KMS-11 (cell line): ENCODE results near the gene MEOX2.

Source experiments
- H2AFZ ChIP-seq: fragments of 200-600 bp; sonication (generic); 2 replicates; pipeline ENCODE4 v1.6.1; 2016; ENCODE audit warnings: antibody characterized with exemption, mixed run types, low read depth
- H3K27ac ChIP-seq: fragments of 200-600 bp; sonication (generic); 2 replicates; pipeline ENCODE4 v1.6.1; 2016; ENCODE audit warnings: mild to moderate bottlenecking, mixed run types
- H3K27me3 ChIP-seq: fragments of 200-600 bp; sonication (generic); 2 replicates; pipeline ENCODE4 v1.6.1; 2017; ENCODE audit warnings: mild to moderate bottlenecking, low read depth, mixed run types, moderate library complexity; ENCODE audit not compliant: insufficient read depth
- H3K36me3 ChIP-seq: fragments of 200-600 bp; sonication (generic); 2 replicates; pipeline ENCODE4 v1.6.1; 2017; ENCODE audit warnings: mild to moderate bottlenecking, mixed run types; ENCODE audit not compliant: insufficient read depth
- H3K4me1 ChIP-seq: fragments of 200-600 bp; sonication (generic); 2 replicates; pipeline ENCODE4 v1.6.1; 2016; ENCODE audit warnings: mild to moderate bottlenecking, low read depth, mixed run types; ENCODE audit not compliant: poor library complexity, severe bottlenecking
- H3K4me2 ChIP-seq: fragments of 200-600 bp; sonication (generic); 2 replicates; pipeline ENCODE4 v1.7.0; 2016; ENCODE audit warnings: mild to moderate bottlenecking, mixed run types
- H3K4me3 ChIP-seq: fragments of 200-600 bp; sonication (generic); IDR thresholded peaks from 2 replicates; pipeline ENCODE4 v1.6.1; 2017; ENCODE audit warnings: low read depth, low read length, mixed read lengths; ENCODE audit not compliant: insufficient read depth
- H3K79me2 ChIP-seq: fragments of 200-600 bp; sonication (generic); 2 replicates; pipeline ENCODE4 v1.6.1; 2016; ENCODE audit warnings: low read depth, mixed run types; ENCODE audit not compliant: insufficient read depth
- H3K9ac ChIP-seq: fragments of 200-600 bp; sonication (generic); 2 replicates; pipeline ENCODE4 v1.6.1; 2016; ENCODE audit warnings: mild to moderate bottlenecking, mixed run types
- H4K20me1 ChIP-seq: fragments of 200-600 bp; sonication (generic); 2 replicates; pipeline ENCODE4 v1.6.1; 2016; ENCODE audit warnings: mild to moderate bottlenecking, mixed run types; ENCODE audit not compliant: insufficient read depth
- TF ChIP-seq, protein P1 (sequence below): fragments of 200-600 bp; sonication (generic); conservative IDR thresholded peaks from 2 replicates; pipeline ENCODE4 v1.6.1; 2017; ENCODE audit warnings: low read depth, mild to moderate bottlenecking, antibody characterized with exemption, low read length, moderate library complexity, mixed read lengths

Gene MEOX2

DNA sequence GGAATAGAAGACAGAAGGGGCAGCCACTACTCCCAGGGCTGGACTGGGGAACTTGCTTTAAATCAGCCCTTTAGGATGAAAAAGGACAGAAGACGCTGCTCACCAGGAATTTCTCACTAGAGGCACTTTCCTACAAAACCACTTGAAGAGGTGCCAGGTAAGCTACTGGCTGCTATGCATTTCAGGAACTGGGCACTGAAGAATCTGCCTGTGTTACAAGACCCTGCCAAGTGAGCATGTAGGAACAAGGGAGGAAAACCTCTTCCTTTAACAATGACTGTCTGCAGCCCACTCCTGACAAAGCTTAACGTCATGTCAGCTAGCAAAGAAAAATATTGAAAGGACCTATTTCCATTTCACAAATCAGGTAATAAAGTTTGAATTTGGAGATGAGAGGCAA, 118.8 kb downstream of the MEOX2 start:
- TF ChIP-seq, protein P1, sequence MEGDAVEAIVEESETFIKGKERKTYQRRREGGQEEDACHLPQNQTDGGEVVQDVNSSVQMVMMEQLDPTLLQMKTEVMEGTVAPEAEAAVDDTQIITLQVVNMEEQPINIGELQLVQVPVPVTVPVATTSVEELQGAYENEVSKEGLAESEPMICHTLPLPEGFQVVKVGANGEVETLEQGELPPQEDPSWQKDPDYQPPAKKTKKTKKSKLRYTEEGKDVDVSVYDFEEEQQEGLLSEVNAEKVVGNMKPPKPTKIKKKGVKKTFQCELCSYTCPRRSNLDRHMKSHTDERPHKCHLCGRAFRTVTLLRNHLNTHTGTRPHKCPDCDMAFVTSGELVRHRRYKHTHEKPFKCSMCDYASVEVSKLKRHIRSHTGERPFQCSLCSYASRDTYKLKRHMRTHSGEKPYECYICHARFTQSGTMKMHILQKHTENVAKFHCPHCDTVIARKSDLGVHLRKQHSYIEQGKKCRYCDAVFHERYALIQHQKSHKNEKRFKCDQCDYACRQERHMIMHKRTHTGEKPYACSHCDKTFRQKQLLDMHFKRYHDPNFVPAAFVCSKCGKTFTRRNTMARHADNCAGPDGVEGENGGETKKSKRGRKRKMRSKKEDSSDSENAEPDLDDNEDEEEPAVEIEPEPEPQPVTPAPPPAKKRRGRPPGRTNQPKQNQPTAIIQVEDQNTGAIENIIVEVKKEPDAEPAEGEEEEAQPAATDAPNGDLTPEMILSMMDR: no peak
- H3K4me1 ChIP-seq: no peaks in the 10 kb centered on the region
- H3K27me3 ChIP-seq: no peaks in the 10 kb centered on the region
- no peak overlapping the region for H3K9ac ChIP-seq
- no peak overlapping the region for H3K4me2 ChIP-seq
- H3K27ac ChIP-seq: no peak overlapping the region
- no peak overlapping the region for H2AFZ ChIP-seq
- H3K36me3 ChIP-seq: no peaks in the 10 kb centered on the region
- H4K20me1 ChIP-seq: no peaks in the 10 kb centered on the region
- no peaks in the 10 kb centered on the region for H3K79me2 ChIP-seq
- H3K4me3 ChIP-seq: no peak overlapping the region

DNA sequence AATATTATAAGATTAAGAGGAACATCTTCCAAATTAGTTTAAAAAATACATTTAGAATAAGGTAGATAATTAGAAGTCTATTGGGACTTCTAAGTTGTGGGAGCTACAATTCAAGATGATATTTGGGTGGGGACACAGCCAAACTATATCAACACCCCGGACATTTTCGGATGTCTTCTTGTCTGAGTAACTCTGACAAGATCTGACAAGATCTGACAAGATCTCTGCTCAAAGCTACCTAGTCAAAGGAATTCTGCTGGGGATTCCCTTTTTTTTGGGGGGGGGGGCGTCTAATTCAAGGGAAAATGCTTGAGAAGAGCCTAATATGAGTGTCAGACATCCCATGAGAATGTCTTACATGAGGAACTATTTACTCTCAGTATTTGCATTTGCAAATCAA, 119.4 kb downstream of the MEOX2 start:
- TF ChIP-seq, protein P1: no peak
- no peaks in the 10 kb centered on the region for H4K20me1 ChIP-seq
- no peak overlapping the region for H3K27ac ChIP-seq
- no peak overlapping the region for H3K4me3 ChIP-seq
- no peak overlapping the region for H3K4me2 ChIP-seq
- no peaks in the 10 kb centered on the region for H3K4me1 ChIP-seq
- no peaks in the 10 kb centered on the region for H3K27me3 ChIP-seq
- no peak overlapping the region for H2AFZ ChIP-seq
- H3K79me2 ChIP-seq: no peaks in the 10 kb centered on the region
- no peaks in the 10 kb centered on the region for H3K36me3 ChIP-seq
- H3K9ac ChIP-seq: no peak overlapping the region

DNA sequence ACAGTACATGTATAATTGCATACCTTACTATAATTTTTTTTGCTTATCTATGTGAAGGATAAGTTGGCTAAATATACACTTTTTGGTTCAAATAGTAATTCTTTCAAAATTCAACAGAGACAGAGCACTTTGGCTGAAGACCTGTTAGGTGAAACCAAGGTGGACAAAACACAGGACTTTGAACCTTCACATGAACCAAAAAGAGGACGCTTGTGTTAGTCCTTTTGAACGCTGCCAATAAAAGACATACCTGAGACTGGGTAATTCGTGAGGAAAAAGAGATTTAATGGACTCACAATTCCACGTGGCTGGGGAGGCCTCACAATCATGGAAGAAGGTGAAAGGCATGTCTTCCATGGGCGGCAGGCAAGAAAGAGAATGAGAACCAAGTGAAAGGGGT, 120.0 kb downstream of the MEOX2 start:
- Histone ChIP-seq H3K9ac (no peak overlapping the region), H4K20me1 (no peaks in the 10 kb centered on the region), H3K4me1 (no peaks in the 10 kb centered on the region), H3K4me3 (no peak overlapping the region), H3K27ac (no peak overlapping the region), H3K4me2 (no peak overlapping the region), H3K36me3 (no peaks in the 10 kb centered on the region), H3K27me3 (no peaks in the 10 kb centered on the region), H3K79me2 (no peaks in the 10 kb centered on the region), H2AFZ (no peak overlapping the region)
- TF ChIP-seq, protein P1: no peak

DNA sequence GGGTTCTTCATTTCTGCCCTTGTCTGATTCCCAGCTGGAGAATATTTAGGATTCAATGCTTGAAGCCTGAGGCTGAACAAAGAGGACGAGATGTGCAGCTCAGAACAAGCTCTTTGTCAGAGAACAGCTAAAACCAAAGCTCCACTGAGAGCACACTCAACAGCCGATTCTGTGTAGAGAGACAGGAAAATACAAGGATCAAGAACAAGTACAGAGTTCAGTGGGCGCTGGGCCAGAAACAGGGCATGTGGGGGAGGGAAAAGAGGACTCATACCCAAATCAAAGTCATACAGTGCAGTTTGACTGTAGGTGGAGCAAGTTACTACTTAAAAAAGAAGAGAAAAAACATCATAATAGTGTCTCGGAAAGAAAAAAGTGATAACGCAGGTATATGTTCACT, 124.6 kb downstream of the MEOX2 start, which contains the start of gene AGMO:
TSS of gene AGMO (minus strand) at position 181 of the 400 bp plus-strand sequence.
- TF ChIP-seq, protein P1: no peak
- H4K20me1 ChIP-seq: no peaks in the 10 kb centered on the region
- H3K4me2 ChIP-seq: no peak within 1 kb of the TSS
- H3K4me3 ChIP-seq: no peak within 1 kb of the TSS
- no peaks in the 10 kb centered on the region for H3K4me1 ChIP-seq
- no peaks in the 10 kb centered on the region for H3K27me3 ChIP-seq
- H2AFZ ChIP-seq: no peak within 1 kb of the TSS
- no peak within 1 kb of the TSS for H3K27ac ChIP-seq
- H3K9ac ChIP-seq: no peak within 1 kb of the TSS
- no peaks in the 10 kb centered on the region for H3K79me2 ChIP-seq
- H3K36me3 ChIP-seq: no peaks in the 10 kb centered on the region
